Osteocyte (in vitro differentiated cells): ENCODE data around the gene FITM1. TPM values are rescaled to one million over a fixed set of nuclear protein-coding genes. Genes with fewer than 3 reads are reported as not detected.
A peak's percentile ranks its signal among the peaks of the same experiment; 100 is the strongest.

Experiments used
- DNase-seq: peaks from one replicate; pipeline ENCODE4 v3.0.0; 2021; ENCODE audit warnings: mixed read lengths; ENCODE audit not compliant: unreplicated experiment; ENCODE audit errors: extremely low spot score
- H3K27ac Mint-ChIP-seq: one replicate; pipeline ENCODE4 v1.8.0; 2021; ENCODE audit warnings: mild to moderate bottlenecking, mixed read lengths; ENCODE audit not compliant: unreplicated experiment
- H3K27me3 Mint-ChIP-seq: one replicate; pipeline ENCODE4 v1.8.0; 2021; ENCODE audit warnings: mixed read lengths; ENCODE audit not compliant: unreplicated experiment
- H3K36me3 Mint-ChIP-seq: one replicate; pipeline ENCODE4 v1.8.0; 2021; ENCODE audit warnings: mixed read lengths; ENCODE audit not compliant: unreplicated experiment
- H3K4me1 Mint-ChIP-seq: one replicate; pipeline ENCODE4 v1.8.0; 2021; ENCODE audit warnings: mixed read lengths; ENCODE audit not compliant: unreplicated experiment
- H3K4me3 Mint-ChIP-seq: one replicate; pipeline ENCODE4 v1.8.0; 2021; ENCODE audit warnings: mild to moderate bottlenecking, moderate library complexity, mixed read lengths; ENCODE audit not compliant: unreplicated experiment
- H3K9me3 Mint-ChIP-seq: one replicate; pipeline ENCODE4 v1.8.0; 2021; ENCODE audit warnings: mixed read lengths; ENCODE audit not compliant: unreplicated experiment
- CTCF ChIP-seq: fragments of 200-600 bp; sonication (generic); IDR thresholded peaks from 2 replicates; pipeline ENCODE4 v1.5.0; 2021; ENCODE audit warnings: antibody characterized with exemption, mild to moderate bottlenecking, moderate library complexity
- total RNA-seq: library from RNA; stranded (reverse); gene quantifications from 2 replicates; pipeline ENCODE4 v1.2.1, GENCODE V29; 2021

The FITM1 gene
- total RNA-seq, 1 donor from 2014 or later: 0.73 TPM

- DNase-seq: no peak
- Mint-ChIP-seq H3K36me3 (peaks cover 38% of the 10 kb centered on the region), H3K4me3 (no peak overlapping the region), H3K27me3 (no peaks in the 10 kb centered on the region), H3K4me1 (peaks cover 25% of the 10 kb centered on the region), H3K9me3 (no peaks in the 10 kb centered on the region), H3K27ac (peak overlapping the region; percentile 20)
- TF ChIP-seq CTCF: no peak
Observed at GRCh38 chr14:24159777-24160498, 29.5 kb downstream of the FITM1 start.

GRCh38 chr14:24160499-24160849, 30.0 kb downstream of the FITM1 start:
- H3K27ac Mint-ChIP-seq: peak overlapping the region; percentile 20
- peaks cover 25% of the 10 kb centered on the region for H3K4me1 Mint-ChIP-seq
- H3K9me3 Mint-ChIP-seq: no peaks in the 10 kb centered on the region
- no peak for DNase-seq
- H3K4me3 Mint-ChIP-seq: peak overlapping the region; percentile 96
- TF ChIP-seq CTCF: no peak
- H3K27me3 Mint-ChIP-seq: no peaks in the 10 kb centered on the region
- H3K36me3 Mint-ChIP-seq: peaks cover 41% of the 10 kb centered on the region

GRCh38 chr14:24160850-24161804, 30.7 kb downstream of the FITM1 start, which contains the start of gene IRF9:
TSS of gene IRF9 (plus strand) at chr14:24161265. CDS start at chr14:24162145, 880 bp downstream.
- H3K36me3 Mint-ChIP-seq: peaks cover 41% of the 10 kb centered on the region
- H3K27ac Mint-ChIP-seq: peak within 1 kb of the TSS; percentile 93
- no peaks in the 10 kb centered on the region for H3K9me3 Mint-ChIP-seq
- peak; percentile 98 for DNase-seq
- H3K4me1 Mint-ChIP-seq: peaks cover 25% of the 10 kb centered on the region
- H3K27me3 Mint-ChIP-seq: no peaks in the 10 kb centered on the region
- peak; percentile 94 for TF ChIP-seq CTCF
- H3K4me3 Mint-ChIP-seq: peak within 1 kb of the TSS; percentile 96

- H3K4me1 Mint-ChIP-seq: peaks cover 25% of the 10 kb centered on the region
- DNase-seq: no peak
- no peaks in the 10 kb centered on the region for H3K9me3 Mint-ChIP-seq
- H3K27me3 Mint-ChIP-seq: no peaks in the 10 kb centered on the region
- TF ChIP-seq CTCF: no peak
- peak overlapping the region; percentile 96 for H3K4me3 Mint-ChIP-seq
- peak overlapping the region; percentile 93 for H3K27ac Mint-ChIP-seq
- peaks cover 41% of the 10 kb centered on the region for H3K36me3 Mint-ChIP-seq
Observed at GRCh38 chr14:24162093-24162492, 31.6 kb downstream of the FITM1 start.

GRCh38 chr14:24164518-24164991, 34.1 kb downstream of the FITM1 start:
- Mint-ChIP-seq H3K36me3 (peaks cover 45% of the 10 kb centered on the region), H3K4me3 (no peak overlapping the region), H3K9me3 (no peaks in the 10 kb centered on the region), H3K4me1 (peaks cover 25% of the 10 kb centered on the region), H3K27me3 (no peaks in the 10 kb centered on the region), H3K27ac (no peak overlapping the region)
- no peak for TF ChIP-seq CTCF
- DNase-seq: no peak
